ENCODE measurements around the gene FOXP1. TPM values are rescaled to one million over a fixed set of nuclear protein-coding genes. Genes with fewer than 3 reads are reported as not detected.

FOXP1 gene
- total RNA-seq, 1 donor from 2014 or later: 27.3 TPM

GRCh38 chr3:71250026-71250425 is 333.5 kb downstream of the FOXP1 start:
- H3K4me3 ChIP-seq: no peak overlapping the region
- Mint-ChIP-seq H3K27me3 (ENCODE audit: insufficient read depth, low read depth) (no peaks in the 10 kb centered on the region), H3K4me3 (no peak overlapping the region), H3K36me3 (no peaks in the 10 kb centered on the region), H3K4me1 (peaks cover 25% of the 10 kb centered on the region), H3K9me3 (no peaks in the 10 kb centered on the region), H3K27ac (no peak overlapping the region)
- H3K4me2 ChIP-seq: no peak overlapping the region
- TF ChIP-seq CTCF (IDR thresholded peaks at IDR 0.05) (no peak), EZH2 (IDR thresholded peaks at IDR 0.05) (no peak), EZH2phosphoT487 (IDR thresholded peaks at IDR 0.05) (no peak)
- no peak overlapping the region for H3K27ac ChIP-seq
- H3K4me1 ChIP-seq: peaks cover 35% of the 10 kb centered on the region
- no peak overlapping the region for H2AFZ ChIP-seq (replicated peaks)
- H3K27me3 ChIP-seq: no peaks in the 10 kb centered on the region
- H3K9ac ChIP-seq: no peak overlapping the region
- H3F3A ChIP-seq (ENCODE audit: low read depth): peaks cover 36% of the 10 kb centered on the region
- H4K20me1 ChIP-seq (ENCODE audit: low read depth): peaks cover 4% of the 10 kb centered on the region
- no peaks in the 10 kb centered on the region for H3K36me3 ChIP-seq
- DNase-seq (ENCODE audit: low spot score): no peak
- H3K9me3 ChIP-seq (ENCODE audit: low read depth): no peaks in the 10 kb centered on the region
- H3K79me2 ChIP-seq (ENCODE audit: low read depth): peaks cover 44% of the 10 kb centered on the region

- no peaks in the 10 kb centered on the region for H3K9me3 Mint-ChIP-seq
- H3K27me3 Mint-ChIP-seq (ENCODE audit: insufficient read depth, low read depth): no peaks in the 10 kb centered on the region
- DNase-seq (ENCODE audit: low spot score): no peak
- Histone ChIP-seq H3K79me2 (ENCODE audit: low read depth) (peaks cover 53% of the 10 kb centered on the region), H3K27me3 (no peaks in the 10 kb centered on the region), H3F3A (ENCODE audit: low read depth) (peaks cover 57% of the 10 kb centered on the region), H4K20me1 (ENCODE audit: low read depth) (peaks cover 6% of the 10 kb centered on the region), H3K9ac (no peak overlapping the region), H3K27ac (no peak overlapping the region), H3K9me3 (ENCODE audit: low read depth) (no peaks in the 10 kb centered on the region), H3K4me3 (no peak overlapping the region), H3K4me2 (no peak overlapping the region), H2AFZ (replicated peaks) (no peak overlapping the region), H3K4me1 (peaks cover 56% of the 10 kb centered on the region), H3K36me3 (no peaks in the 10 kb centered on the region)
- no peak overlapping the region for H3K4me3 Mint-ChIP-seq
- no peak overlapping the region for H3K27ac Mint-ChIP-seq
- H3K36me3 Mint-ChIP-seq: no peaks in the 10 kb centered on the region
- H3K4me1 Mint-ChIP-seq: peaks cover 45% of the 10 kb centered on the region
- no peak for TF ChIP-seq EZH2phosphoT487 (IDR thresholded peaks at IDR 0.05)
- TF ChIP-seq EZH2 (IDR thresholded peaks at IDR 0.05): no peak
- no peak for TF ChIP-seq CTCF (IDR thresholded peaks at IDR 0.05)
Measured at GRCh38 chr3:71247958-71248335, 335.6 kb downstream of the FOXP1 start.

GRCh38 chr3:71247221-71247957 is 336.1 kb downstream of the FOXP1 start:
- no peaks in the 10 kb centered on the region for H3K36me3 Mint-ChIP-seq
- H3K27ac Mint-ChIP-seq: peak overlapping the region; percentile 52
- Histone ChIP-seq H3K27ac (no peak overlapping the region), H3K27me3 (no peaks in the 10 kb centered on the region), H3K4me3 (no peak overlapping the region), H3K4me2 (peak overlapping the region; percentile 12), H3K4me1 (peaks cover 62% of the 10 kb centered on the region), H4K20me1 (ENCODE audit: low read depth) (peaks cover 6% of the 10 kb centered on the region), H2AFZ (replicated peaks) (no peak overlapping the region), H3K79me2 (ENCODE audit: low read depth) (peaks cover 59% of the 10 kb centered on the region), H3K36me3 (no peaks in the 10 kb centered on the region), H3K9me3 (ENCODE audit: low read depth) (no peaks in the 10 kb centered on the region), H3F3A (ENCODE audit: low read depth) (peaks cover 57% of the 10 kb centered on the region), H3K9ac (no peak overlapping the region)
- peak; percentile 64 for DNase-seq (ENCODE audit: low spot score)
- H3K9me3 Mint-ChIP-seq: no peaks in the 10 kb centered on the region
- H3K4me1 Mint-ChIP-seq: peaks cover 49% of the 10 kb centered on the region
- no peak overlapping the region for H3K4me3 Mint-ChIP-seq
- TF ChIP-seq EZH2 (IDR thresholded peaks at IDR 0.05): no peak
- TF ChIP-seq EZH2phosphoT487 (IDR thresholded peaks at IDR 0.05): no peak
- no peak for TF ChIP-seq CTCF (IDR thresholded peaks at IDR 0.05)
- H3K27me3 Mint-ChIP-seq (ENCODE audit: insufficient read depth, low read depth): no peaks in the 10 kb centered on the region

Data from neural progenitor cell (in vitro differentiated cells).